Skeletal muscle cell (primary cell): ENCODE measurements around the gene CRYL1.

ENCODE experiments used
- DNase-seq: peaks from one replicate; pipeline ENCODE4 v3.0.0-alpha.2; 2010; ENCODE audit warnings: low read depth
- H3K4me3 ChIP-seq: 2 replicates; pipeline ENCODE4 v1.5.1; 2011; ENCODE audit warnings: low read depth, mild to moderate bottlenecking, control low read depth, low read length, moderate library complexity

CRYL1 gene

GRCh38 chr13:20391597-20392452, 133.8 kb downstream of the CRYL1 start:
- H3K4me3 ChIP-seq = no peak overlapping the region
- DNase-seq = no peak

GRCh38 chr13:20390526-20391175, 135.0 kb downstream of the CRYL1 start:
- no peak for DNase-seq
- H3K4me3 ChIP-seq = no peak overlapping the region

GRCh38 chr13:20389696-20390525, 135.7 kb downstream of the CRYL1 start:
- no peak for DNase-seq
- H3K4me3 ChIP-seq = no peak overlapping the region

- no peak overlapping the region for H3K4me3 ChIP-seq
- DNase-seq = no peak
Observed at GRCh38 chr13:20388184-20388583, 137.5 kb downstream of the CRYL1 start.

- no peak for DNase-seq
- no peak overlapping the region for H3K4me3 ChIP-seq
Observed at GRCh38 chr13:20387441-20387971, 138.2 kb downstream of the CRYL1 start.

GRCh38 chr13:20387006-20387405, 138.7 kb downstream of the CRYL1 start:
- no peak overlapping the region for H3K4me3 ChIP-seq
- DNase-seq = no peak

- H3K4me3 ChIP-seq = no peak overlapping the region
- DNase-seq = no peak
Observed at GRCh38 chr13:20383058-20383457, 142.6 kb downstream of the CRYL1 start.

GRCh38 chr13:20381401-20381800, 144.3 kb downstream of the CRYL1 start:
- DNase-seq = no peak
- no peak overlapping the region for H3K4me3 ChIP-seq

GRCh38 chr13:20378721-20379120, 146.9 kb downstream of the CRYL1 start:
- no peak overlapping the region for H3K4me3 ChIP-seq
- DNase-seq = no peak

- no peak for DNase-seq
- no peak overlapping the region for H3K4me3 ChIP-seq
Observed at GRCh38 chr13:20377720-20378119, 147.9 kb downstream of the CRYL1 start.

- H3K4me3 ChIP-seq = no peak overlapping the region
- DNase-seq = no peak
Observed at GRCh38 chr13:20375871-20376270, 149.8 kb downstream of the CRYL1 start.

- no peak overlapping the region for H3K4me3 ChIP-seq
- no peak for DNase-seq
Observed at GRCh38 chr13:20373861-20374260, 151.8 kb downstream of the CRYL1 start.

- H3K4me3 ChIP-seq = no peak overlapping the region
Observed at GRCh38 chr13:20371825-20372224, 153.8 kb downstream of the CRYL1 start.

GRCh38 chr13:20370815-20371421, 154.7 kb downstream of the CRYL1 start:
- DNase-seq = no peak
- H3K4me3 ChIP-seq = no peak overlapping the region

More at GRCh38 chr13:20371825-20372224, 153.8 kb downstream of the CRYL1 start:
- no peak for DNase-seq

- DNase-seq = no peak
- no peak overlapping the region for H3K4me3 ChIP-seq
Observed at GRCh38 chr13:20369886-20370361, 155.7 kb downstream of the CRYL1 start.

- DNase-seq = no peak
- no peak overlapping the region for H3K4me3 ChIP-seq
Observed at GRCh38 chr13:20366056-20366455, 159.6 kb downstream of the CRYL1 start.

GRCh38 chr13:20363603-20364002, 162.1 kb downstream of the CRYL1 start:
- H3K4me3 ChIP-seq = no peak overlapping the region
- DNase-seq = no peak

- H3K4me3 ChIP-seq = no peak overlapping the region
- DNase-seq = no peak
Observed at GRCh38 chr13:20363172-20363571, 162.5 kb downstream of the CRYL1 start.

- no peak overlapping the region for H3K4me3 ChIP-seq
- DNase-seq = no peak
Observed at GRCh38 chr13:20362484-20363041, 163.1 kb downstream of the CRYL1 start.
